GM18505 (cell line): ENCODE data around the gene STUM.
"Not testable (repeated sequence)": the region's sequence is repeated elsewhere in the genome, so short reads cannot be mapped to it uniquely, and the experiment has no call there.

Experiments
- ATAC-seq: cut with Tn5 transposase; IDR thresholded peaks from one replicate; pipeline ENCODE4 v1.9.1; 2021; ENCODE audit not compliant: unreplicated experiment
- POLR2A ChIP-seq: IDR thresholded peaks from 4 replicates; pipeline ENCODE4 v1.6.1; 2011; ENCODE audit warnings: borderline replicate concordance; ENCODE audit not compliant: insufficient read depth, insufficient read length; ENCODE audit errors: extremely low read depth

The STUM gene

DNA sequence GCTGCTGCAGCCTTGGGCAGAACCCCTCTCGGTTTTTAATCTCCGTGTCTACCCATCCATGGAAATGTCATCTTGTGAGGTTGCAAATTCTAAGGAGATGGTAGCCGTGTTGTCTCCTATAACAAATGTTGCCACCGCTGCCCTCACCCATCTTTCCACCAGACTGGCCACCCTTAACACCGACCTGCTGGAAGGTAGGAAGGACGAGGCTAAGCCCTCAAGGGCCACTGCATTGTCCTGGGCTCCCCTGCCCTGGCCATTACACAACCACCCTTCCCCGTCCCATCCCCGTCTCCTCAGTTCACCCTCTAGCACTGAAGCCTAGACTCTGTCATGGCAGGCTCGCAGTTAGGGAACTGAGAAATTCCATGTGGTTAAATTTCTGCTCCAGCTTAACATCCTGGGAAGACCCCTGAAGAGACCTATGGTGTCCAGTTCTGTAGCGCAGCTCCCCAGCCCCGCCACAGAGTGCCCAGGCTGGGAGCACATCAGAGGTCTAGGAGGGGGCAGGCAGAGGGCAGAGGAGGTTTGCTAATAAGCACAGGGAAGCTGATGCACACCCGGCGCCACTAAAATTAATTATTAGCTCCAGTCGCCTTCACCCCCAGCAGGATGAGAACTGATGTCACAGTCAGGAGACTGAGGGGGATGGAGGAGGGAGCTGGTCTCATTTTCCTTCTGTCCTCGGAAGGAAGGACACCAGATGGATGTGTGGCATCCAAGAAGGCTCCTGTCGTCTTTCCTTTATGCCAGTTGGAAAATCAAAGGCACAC is 38.3 kb downstream of the STUM start:
- ATAC-seq = no peak
- TF ChIP-seq POLR2A = no peak

DNA sequence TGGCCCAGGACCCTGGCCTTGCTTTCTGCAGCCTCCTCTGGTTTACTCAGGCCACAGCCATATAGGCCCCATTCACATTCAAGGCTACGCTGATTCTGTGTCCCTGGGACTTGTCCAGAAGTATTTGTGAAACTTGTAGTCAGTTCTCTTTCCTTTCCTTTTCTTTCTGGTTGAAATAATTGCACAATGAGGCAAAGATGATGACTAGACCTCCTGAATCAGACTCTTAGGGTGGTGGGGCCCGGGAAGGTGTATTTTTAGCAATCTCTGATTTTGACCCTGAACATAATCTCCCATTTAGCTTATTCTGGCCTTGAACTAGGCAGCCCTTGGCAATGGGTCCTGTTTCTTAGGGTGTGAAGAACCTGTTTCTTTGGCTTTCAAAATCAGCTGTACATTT is 39.9 kb downstream of the STUM start:
- no peak for TF ChIP-seq POLR2A
- no peak for ATAC-seq

DNA sequence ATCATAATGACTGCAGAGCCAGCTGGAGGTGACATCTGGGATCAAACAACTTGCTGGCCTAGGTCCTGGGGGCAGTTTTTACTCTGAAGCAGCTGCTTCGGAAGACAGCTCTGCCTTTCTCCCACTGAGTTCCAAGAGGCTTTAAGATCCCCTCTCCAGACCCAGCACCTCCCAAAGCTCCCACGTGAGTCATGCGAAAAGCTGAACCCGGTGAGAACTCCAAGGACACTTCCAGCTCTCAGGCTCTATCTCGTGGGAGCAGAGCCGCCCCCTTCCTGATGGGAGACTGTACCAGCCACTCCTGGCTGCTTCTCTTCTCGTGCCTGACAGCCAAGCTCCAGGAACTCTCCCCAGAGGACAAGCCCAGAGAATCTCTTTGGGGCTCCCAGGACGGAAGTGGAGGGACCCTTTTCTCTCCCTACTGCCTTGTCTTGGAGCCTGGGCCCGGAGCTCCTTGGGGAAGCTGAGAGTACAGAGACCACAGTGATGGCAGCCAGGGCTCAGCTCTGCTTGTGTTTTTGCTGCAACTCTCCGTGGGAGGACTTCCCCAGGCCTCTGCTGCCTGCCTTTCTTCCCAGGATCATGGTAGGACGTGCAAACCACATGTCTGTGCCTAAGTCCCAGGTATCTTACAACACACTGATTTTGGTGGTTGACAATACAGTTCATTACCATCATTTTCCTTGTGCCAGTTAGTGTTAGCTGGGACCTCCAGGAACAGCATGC is 40.6 kb downstream of the STUM start:
- TF ChIP-seq POLR2A = no peak
- no peak for ATAC-seq

DNA sequence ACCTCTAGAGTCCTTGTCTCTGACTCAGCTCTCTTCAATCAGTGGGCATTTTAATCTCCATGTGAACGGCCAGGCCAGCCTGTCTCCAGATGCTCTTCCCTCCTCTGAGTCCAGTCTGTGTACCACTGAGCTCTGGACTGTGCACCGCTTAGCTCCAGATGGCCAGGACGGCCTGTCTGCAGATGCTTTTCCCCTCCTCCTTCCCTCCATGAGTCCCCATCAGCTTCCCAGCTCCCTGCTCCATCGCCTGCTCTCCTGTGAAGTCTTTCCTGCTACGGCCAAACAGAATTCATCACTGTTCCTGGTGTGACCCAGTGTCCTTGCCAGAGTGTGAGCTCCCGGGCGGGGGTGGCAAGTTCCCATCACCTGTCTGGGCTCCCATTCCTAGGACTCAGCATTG is 42.0 kb downstream of the STUM start:
- TF ChIP-seq POLR2A = no peak
- no peak for ATAC-seq

DNA sequence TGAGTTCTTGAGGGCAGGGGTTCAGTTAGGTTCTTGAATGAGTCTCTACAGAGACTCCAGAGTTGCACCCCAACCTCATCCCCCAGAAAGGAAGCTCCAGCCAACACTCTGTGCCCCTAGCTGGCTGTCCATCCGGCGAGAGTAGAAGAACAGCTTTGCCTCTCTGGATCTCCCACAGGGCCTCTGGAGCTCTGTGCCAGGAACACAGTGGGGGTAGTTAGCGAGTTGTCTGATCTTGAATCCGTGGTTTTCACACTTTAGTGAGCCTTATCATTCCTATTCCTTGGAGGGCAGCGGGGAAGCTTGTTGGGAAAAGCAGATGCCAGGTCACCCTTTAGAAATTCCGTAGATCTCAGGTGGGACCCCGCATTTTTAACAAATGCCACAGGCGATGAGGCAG is 45.0 kb downstream of the STUM start:
- no peak for TF ChIP-seq POLR2A
- no peak for ATAC-seq

DNA sequence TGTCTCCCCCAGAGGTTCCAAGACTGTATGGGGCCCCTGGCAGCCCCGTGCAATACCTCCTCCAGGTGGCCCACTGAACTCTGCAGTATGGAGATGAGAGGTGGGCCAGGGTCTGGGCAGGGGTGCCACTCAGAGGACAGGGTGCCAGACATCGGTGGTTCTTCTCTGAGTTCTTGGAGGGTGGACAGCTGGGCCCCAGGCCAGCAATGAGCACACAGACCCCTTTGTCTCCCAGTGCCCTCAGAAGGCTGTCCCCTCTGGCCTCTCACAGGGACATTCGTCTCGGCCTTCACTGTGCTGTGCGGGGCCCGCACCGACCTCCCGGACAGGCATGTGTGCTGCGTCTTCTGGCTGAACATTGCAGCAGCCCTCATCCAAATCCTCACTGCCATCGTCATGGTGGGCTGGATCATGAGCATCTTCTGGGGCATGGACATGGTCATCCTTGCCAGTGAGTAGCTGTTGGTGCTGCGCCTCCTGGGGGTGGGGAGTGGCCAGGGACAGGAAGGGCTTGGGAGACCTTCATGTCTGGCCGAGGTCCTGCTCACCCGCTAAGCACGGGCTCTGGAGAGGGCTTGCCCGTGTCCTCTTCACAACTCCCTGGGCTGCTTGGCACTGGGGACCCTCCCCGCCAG is 48.1 kb downstream of the STUM start:
- no peak for TF ChIP-seq POLR2A
- no peak for ATAC-seq

DNA sequence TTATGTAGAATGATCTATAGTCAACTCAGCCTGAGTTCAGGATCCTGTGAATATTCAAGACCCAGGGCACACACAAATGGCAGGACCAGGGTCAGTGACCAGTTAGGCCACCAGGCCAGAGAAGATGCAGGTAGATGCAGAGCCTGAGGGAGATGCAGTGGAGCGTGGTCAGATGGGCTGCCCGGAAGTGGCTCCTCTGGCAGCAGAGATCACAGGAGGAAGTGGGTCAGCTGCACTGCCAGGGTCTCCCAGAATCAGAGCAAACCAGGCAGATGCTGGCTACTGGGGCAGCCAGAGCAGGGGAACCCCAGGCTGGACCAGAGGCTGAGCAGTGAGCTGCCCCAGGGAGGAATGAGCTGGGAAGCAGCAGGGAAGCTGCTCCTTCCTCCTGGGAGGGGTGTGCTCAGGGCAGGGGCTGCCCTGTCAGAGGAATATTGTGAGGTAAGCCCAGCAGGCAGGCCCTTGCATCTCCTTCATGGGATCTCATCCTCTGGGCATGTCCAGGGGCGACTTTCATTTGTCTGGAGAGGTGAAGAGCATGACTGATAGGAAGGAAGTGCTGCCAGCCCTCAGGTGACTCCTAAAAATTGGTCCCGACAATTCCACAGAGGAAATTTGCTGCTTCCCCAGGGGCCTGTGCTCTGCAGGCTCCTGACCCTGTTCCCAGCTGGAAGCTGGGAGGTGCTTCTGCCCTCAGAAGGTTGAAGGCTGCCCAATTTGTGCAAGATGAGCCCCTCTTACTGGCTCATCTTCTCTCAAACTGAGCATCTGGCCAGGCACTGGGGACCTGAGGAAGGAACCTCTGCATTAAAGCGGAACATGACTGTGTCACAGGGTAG is 49.3 kb downstream of the STUM start:
- TF ChIP-seq POLR2A = no peak
- no peak for ATAC-seq

DNA sequence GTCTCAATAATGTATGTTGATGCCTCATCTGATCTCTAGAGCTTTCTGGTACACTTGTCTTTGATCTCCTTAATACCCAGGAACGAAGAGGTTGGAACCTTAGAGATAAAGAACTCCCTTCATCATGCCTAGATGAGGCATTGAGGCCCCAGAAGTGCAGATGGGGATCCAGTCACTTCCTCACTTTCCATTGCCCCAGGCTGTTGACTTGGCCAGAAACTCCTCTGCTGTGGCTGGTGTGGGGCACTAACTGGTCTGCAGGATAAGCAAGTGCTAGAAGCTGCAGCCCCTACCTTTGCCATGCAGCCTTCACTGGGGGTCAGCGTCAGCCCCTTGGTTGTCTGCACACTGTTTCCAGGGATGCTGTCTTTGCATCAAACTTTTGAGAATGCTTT is 49.9 kb downstream of the STUM start:
- no peak for TF ChIP-seq POLR2A
- ATAC-seq = no peak

DNA sequence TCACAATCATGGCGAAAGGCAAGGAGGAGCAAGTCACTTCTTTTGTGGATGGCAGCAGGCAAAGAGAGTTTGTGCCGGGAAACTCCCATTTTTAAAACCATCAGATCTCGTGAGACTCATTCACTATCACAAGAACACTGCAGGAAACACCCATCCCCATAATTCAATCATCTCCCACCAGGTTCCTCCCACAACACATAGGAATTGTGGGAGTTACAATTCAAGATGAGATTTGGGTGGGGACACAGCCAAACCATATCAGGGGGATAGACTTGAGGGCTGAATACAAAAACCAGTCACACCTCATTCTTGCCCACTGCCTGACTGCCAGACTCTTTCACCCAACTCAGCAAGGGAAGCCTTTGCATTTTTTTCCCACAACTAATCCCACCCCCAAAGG is 50.4 kb downstream of the STUM start:
- not testable (repeated sequence) for ATAC-seq

DNA sequence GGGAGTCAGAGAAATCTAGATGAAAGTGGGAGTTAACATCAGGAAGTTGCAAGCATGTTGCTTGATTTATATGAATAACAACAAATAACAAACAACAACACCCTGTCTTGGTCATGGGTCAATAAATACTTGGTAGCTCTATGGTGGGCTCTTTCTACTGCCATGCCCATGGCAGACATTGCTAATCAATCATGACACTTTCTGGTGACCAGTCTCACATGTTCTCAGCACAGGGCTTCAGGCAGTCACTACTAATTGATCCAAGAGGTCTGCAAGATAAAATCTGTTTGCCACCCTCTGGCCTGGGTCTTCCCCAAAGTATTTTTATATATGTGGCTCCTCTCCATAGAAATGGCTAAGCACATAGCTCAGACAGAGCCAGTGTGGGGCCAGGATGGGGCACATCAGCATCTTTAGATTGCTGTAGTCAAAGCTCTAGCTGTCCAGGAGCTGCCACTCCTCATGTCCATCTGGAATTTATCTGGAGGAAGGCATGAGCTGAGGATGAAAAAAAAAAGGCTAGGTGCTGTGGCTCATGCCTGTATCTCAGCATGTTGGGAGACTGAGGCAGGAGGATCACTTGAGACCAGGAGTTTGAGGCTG is 51.2 kb downstream of the STUM start:
- ATAC-seq = no peak
- TF ChIP-seq POLR2A = no peak

DNA sequence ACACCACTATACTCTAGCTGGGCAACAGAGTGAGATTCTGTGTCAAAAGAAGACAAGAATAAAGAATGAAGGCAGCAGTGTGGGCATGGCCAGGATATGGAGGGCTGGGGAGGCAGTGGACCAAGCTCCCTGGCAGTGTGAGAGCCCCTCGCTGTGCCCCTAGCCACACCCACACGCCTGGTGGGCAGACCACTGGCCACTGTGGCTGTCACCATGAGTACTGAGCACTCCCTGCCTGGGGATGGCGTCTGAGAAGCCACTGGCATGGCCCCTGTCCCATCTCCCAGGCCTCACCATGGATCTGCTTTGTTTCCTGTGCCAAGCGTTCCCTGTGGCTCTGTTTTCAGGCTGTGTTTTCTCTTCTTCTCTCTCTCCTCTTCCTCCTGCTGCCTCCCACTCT is 51.7 kb downstream of the STUM start:
- ATAC-seq = no peak
- no peak for TF ChIP-seq POLR2A

DNA sequence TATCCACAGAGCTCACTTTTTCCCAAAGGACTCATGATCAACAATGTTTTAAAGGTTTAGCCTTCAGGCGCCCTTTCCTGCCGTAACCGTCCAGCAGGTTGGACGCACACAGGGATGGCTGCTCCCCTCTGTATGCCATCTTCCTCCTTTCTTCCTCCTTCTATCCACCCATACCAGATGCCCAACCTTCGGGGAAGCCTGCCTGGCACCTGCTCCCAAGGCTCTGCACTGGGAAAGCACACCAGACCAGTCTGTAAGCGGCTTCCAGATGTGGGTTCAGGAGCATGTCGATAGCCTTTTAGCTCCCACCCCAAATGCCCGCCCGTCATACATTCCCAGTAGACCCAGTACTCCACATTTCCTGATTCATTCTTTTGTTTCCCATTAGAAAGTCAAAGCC is 52.9 kb downstream of the STUM start:
- ATAC-seq = no peak
- no peak for TF ChIP-seq POLR2A

DNA sequence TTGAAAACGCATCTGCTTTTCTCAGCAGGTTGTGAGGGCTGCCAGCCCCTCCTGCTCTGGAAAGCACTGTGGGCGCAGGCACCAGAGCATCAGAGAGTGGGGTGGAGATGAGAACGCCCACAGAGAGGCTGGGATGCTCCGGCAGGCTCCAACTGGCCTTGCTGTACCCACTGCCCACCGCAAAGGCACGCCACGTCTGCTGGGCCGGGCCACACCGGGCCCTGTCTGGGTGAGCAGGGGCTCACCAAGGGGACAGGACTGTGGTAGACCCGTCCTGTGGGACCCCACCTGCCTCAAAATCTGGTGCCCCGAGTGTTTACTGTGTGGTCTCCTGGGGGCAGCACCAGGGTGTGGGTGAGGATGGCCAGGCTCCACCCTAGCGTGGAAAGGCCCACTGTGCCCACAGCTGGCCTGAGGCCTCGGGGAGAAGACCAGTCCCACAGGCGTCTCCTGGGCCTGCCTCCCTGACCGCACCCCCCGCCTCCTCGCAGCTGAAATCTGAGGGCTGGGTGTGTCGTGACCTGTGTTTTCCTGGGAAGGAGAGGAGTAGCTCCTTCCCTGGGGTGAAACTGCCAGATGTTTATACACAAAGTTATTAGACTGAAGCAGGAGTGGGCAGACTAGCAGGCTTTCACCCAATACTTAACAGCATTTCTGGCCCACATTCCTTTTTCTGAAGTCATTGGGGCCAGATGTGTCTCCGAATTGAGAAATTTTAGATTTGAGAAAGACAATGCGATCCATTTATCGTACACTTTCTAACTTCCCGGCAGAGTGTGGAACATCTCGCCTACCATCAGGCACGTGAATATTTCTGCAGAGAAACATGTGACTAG is 53.8 kb downstream of the STUM start:
- no peak for TF ChIP-seq POLR2A
- no peak for ATAC-seq
